ENCODE data around the gene ANKRD10. TPM values are rescaled to one million over a fixed set of nuclear protein-coding genes. Genes with fewer than 3 reads are reported as not detected.

Gene ANKRD10
- total RNA-seq, 2 experiments from 2014 or later, result 83.9 to 86.3 TPM

DNA sequence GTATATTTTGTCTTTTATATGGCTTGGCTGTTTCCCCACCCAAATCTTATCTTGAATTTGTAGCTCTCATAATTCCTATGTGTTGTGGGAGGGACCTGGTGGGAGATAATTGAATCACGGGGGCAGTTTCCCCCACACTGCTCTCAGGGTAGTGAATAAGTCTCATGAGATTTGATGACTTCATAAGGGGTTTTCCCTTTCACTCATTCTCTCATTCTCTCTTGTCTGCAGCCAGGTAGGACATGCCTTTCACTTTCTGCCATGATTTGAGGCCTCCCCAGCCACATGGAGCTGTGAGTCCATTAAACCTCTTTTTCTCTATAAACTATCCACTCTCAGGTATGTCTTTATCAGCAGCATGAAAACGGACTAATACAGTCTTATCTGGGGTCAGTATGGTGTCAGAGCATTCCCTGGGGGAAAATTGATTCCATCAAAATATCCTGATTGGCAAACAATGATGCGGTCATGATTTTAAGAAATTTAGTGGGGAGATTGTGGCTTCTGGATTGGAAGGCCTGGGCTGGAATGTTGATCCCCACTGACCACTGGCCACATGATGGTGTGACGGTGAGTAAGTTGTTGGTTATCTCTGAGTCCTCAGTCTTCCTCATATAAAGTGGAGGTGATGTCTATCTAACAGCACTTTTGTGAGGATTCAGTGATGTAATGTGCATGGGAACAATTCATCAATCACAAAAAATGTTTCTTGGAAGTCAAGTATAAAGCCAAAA is 27.5 kb upstream of the ANKRD10 start:
- CTCF ChIA-PET, result interaction anchor here (0.6 to 0.7 kb wide), 2 partner anchors 15 to 382 kb away, joined by 3 read pairs; no protein-coding TSS in a partner anchor
- H3K9me3 Mint-ChIP-seq (ENCODE audit: insufficient read depth), result no peaks in the 10 kb centered on the region
- POLR2A ChIA-PET, result no interaction called here
- H3K4me3 Mint-ChIP-seq, result no peak overlapping the region
- peaks cover 9% of the 10 kb centered on the region for H3K4me1 Mint-ChIP-seq (ENCODE audit: low read depth)
- no peak overlapping the region for H3K27ac Mint-ChIP-seq
- ATAC-seq (no peak), DNase-seq (no peak)
- H3K27me3 Mint-ChIP-seq (ENCODE audit: low read depth), result no peaks in the 10 kb centered on the region
- H3K36me3 Mint-ChIP-seq (ENCODE audit: low read depth), result no peaks in the 10 kb centered on the region

- no peak overlapping the region for H3K4me3 Mint-ChIP-seq
- POLR2A ChIA-PET, result no interaction called here
- no peak for ATAC-seq
- H3K27me3 Mint-ChIP-seq (ENCODE audit: low read depth), result no peaks in the 10 kb centered on the region
- peaks cover 23% of the 10 kb centered on the region for H3K9me3 Mint-ChIP-seq (ENCODE audit: insufficient read depth)
- peaks cover 3% of the 10 kb centered on the region for H3K36me3 Mint-ChIP-seq (ENCODE audit: low read depth)
- CTCF ChIA-PET, result interaction anchor here (1.4 kb wide), 1 partner anchor 129 kb away, joined by 5 read pairs; no protein-coding TSS in a partner anchor
- no peak for DNase-seq
- H3K4me1 Mint-ChIP-seq (ENCODE audit: low read depth), result peaks cover 9% of the 10 kb centered on the region
- no peak overlapping the region for H3K27ac Mint-ChIP-seq
Observed at GRCh38 chr13:110938662-110939421, 24.0 kb upstream of the ANKRD10 start.

DNA sequence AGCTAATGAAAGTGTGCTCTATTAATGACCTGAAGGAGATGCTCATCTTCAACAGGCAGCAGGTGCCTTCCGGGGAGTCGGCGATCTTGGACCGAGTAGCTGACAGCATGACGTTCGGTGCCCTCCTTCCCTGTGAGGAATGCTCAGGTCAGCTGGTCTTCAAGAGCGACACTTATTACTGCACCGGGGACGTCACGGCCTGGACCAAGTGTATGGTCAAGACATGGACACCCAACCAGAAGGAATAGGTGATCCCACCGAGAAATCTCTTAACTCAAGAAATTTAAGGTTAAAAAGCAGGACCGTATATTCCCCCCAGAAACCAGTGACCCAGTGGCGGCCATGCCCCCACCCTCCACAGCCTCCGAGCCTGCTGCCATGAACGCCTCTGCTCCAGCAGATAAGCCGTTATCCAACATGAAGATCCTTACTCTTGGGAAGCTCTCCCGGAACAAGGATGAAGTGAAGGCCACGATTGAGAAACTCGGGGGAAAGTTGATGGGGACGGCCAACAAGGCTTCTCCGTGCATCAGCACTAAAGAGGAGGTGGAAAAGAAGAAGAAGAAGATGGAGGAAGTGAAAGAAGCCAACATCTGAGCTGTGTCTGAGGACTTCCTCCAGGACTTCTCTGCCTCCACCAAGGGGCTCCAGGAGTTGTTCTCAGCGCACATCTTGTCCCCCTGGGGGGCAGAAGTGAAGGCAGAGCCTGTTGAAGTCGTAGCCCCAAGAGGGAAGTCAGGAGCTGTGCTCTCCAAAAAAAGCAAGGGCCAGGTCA is 22.8 kb upstream of the ANKRD10 start:
- Mint-ChIP-seq H3K27me3 (ENCODE audit: low read depth) (no peaks in the 10 kb centered on the region), H3K36me3 (ENCODE audit: low read depth) (peaks cover 3% of the 10 kb centered on the region), H3K9me3 (ENCODE audit: insufficient read depth) (peaks cover 34% of the 10 kb centered on the region), H3K4me3 (no peak overlapping the region), H3K27ac (no peak overlapping the region), H3K4me1 (ENCODE audit: low read depth) (peaks cover 6% of the 10 kb centered on the region)
- ChIA-PET POLR2A (no interaction called here), CTCF (interaction anchor here (0.8 to 1.4 kb wide), 2 partner anchors 130 to 274 kb away, joined by 3 to 5 read pairs; no protein-coding TSS in a partner anchor)
- no peak for ATAC-seq
- DNase-seq, result no peak

- H3K27me3 Mint-ChIP-seq (ENCODE audit: low read depth), result peaks cover 2% of the 10 kb centered on the region
- no peak overlapping the region for H3K4me3 Mint-ChIP-seq
- peaks cover 36% of the 10 kb centered on the region for H3K9me3 Mint-ChIP-seq (ENCODE audit: insufficient read depth)
- peaks cover 3% of the 10 kb centered on the region for H3K36me3 Mint-ChIP-seq (ENCODE audit: low read depth)
- DNase-seq, result no peak
- CTCF ChIA-PET, result interaction anchor here (0.8 kb wide), 1 partner anchor 276 kb away, joined by 3 read pairs; no protein-coding TSS in a partner anchor
- H3K4me1 Mint-ChIP-seq (ENCODE audit: low read depth), result no peaks in the 10 kb centered on the region
- H3K27ac Mint-ChIP-seq, result no peak overlapping the region
- POLR2A ChIA-PET, result no interaction called here
- no peak for ATAC-seq
Observed at GRCh38 chr13:110936519-110936918, 21.6 kb upstream of the ANKRD10 start.

GRCh38 chr13:110932588-110932987 is 17.7 kb upstream of the ANKRD10 start:
- DNase-seq (no peak), ATAC-seq (no peak)
- Mint-ChIP-seq H3K27me3 (ENCODE audit: low read depth) (peaks cover 11% of the 10 kb centered on the region), H3K4me3 (no peak overlapping the region), H3K9me3 (ENCODE audit: insufficient read depth) (peaks cover 36% of the 10 kb centered on the region), H3K36me3 (ENCODE audit: low read depth) (peaks cover 3% of the 10 kb centered on the region), H3K27ac (no peak overlapping the region), H3K4me1 (ENCODE audit: low read depth) (peaks cover 8% of the 10 kb centered on the region)
- CTCF ChIA-PET, result no interaction called here
- POLR2A ChIA-PET, result no interaction called here

DNA sequence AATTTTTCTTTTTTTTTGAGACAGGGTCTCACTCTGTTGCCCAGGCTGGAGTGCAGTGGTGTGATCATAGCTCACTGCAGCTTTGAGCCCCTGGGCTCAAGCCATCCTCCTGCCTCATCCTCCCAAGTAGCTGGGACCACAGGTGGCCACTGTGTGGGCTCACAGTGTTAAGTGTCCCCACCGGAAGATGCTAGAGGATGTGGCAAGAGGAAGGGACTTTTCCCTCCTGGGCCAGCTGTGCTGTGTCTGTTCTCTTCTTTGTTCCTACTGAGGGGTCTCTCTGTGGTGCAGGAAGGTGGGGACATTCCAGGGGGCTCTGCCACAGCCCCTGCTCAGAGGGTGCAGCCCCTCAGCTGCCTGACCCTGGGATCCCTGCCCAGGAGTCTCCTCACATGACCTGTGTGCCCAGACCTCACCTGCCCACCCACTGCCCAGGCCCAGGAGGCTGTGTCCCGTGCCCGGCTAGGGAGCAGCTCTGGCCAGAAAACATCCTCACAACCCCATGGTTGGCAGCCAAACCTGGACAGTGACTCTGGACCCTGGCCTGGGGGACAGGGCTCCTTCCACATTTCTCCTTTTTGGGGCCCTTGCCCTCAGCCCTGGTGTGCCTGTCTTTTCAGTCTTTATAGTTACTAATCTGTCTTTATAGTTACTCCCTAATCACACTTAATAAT is 14.4 kb upstream of the ANKRD10 start:
- Mint-ChIP-seq H3K36me3 (ENCODE audit: low read depth) (peaks cover 3% of the 10 kb centered on the region), H3K4me1 (ENCODE audit: low read depth) (peaks cover 8% of the 10 kb centered on the region), H3K27ac (no peak overlapping the region), H3K4me3 (no peak overlapping the region), H3K27me3 (ENCODE audit: low read depth) (peaks cover 27% of the 10 kb centered on the region), H3K9me3 (ENCODE audit: insufficient read depth) (peaks cover 17% of the 10 kb centered on the region)
- ATAC-seq (no peak), DNase-seq (no peak)
- CTCF ChIA-PET, result no interaction called here
- POLR2A ChIA-PET, result no interaction called here

GRCh38 chr13:110925023-110925612 is 10.2 kb upstream of the ANKRD10 start:
- Mint-ChIP-seq H3K4me1 (ENCODE audit: low read depth) (peaks cover 24% of the 10 kb centered on the region), H3K27me3 (ENCODE audit: low read depth) (peaks cover 42% of the 10 kb centered on the region), H3K9me3 (ENCODE audit: insufficient read depth) (no peaks in the 10 kb centered on the region), H3K27ac (no peak overlapping the region), H3K36me3 (ENCODE audit: low read depth) (no peaks in the 10 kb centered on the region), H3K4me3 (no peak overlapping the region)
- ChIA-PET CTCF (interaction anchor here (1.6 kb wide), 1 partner anchor 10 kb away, joined by 7 read pairs; no protein-coding TSS in a partner anchor), POLR2A (no interaction called here)
- ATAC-seq (no peak), DNase-seq (peak; percentile 32)

DNA sequence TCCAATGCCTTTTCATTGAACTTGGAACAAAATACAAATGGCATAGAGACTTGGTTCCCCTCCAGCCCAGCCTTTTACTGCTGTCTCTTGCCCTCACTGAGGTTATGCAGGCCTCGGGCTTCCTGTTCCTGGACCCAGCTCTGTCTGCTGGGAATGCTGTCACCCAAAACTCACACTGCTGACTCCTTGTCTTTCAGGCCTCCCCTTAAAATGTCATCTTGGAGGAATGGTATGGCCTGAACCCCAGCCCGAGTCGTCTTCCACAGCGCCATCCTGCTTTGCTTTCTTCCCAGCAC is 9.7 kb upstream of the ANKRD10 start:
- Mint-ChIP-seq H3K36me3 (ENCODE audit: low read depth) (no peaks in the 10 kb centered on the region), H3K27ac (no peak overlapping the region), H3K4me3 (no peak overlapping the region), H3K27me3 (ENCODE audit: low read depth) (peaks cover 42% of the 10 kb centered on the region), H3K4me1 (ENCODE audit: low read depth) (peaks cover 24% of the 10 kb centered on the region), H3K9me3 (ENCODE audit: insufficient read depth) (no peaks in the 10 kb centered on the region)
- ChIA-PET POLR2A (no interaction called here), CTCF (interaction anchor here (1.6 kb wide), 1 partner anchor 9 kb away, joined by 7 read pairs; no protein-coding TSS in a partner anchor)
- ATAC-seq (no peak), DNase-seq (no peak)

GRCh38 chr13:110923777-110924638 is 9.1 kb upstream of the ANKRD10 start:
- no peaks in the 10 kb centered on the region for H3K9me3 Mint-ChIP-seq (ENCODE audit: insufficient read depth)
- no peaks in the 10 kb centered on the region for H3K36me3 Mint-ChIP-seq (ENCODE audit: low read depth)
- H3K27ac Mint-ChIP-seq, result no peak overlapping the region
- H3K27me3 Mint-ChIP-seq (ENCODE audit: low read depth), result peaks cover 42% of the 10 kb centered on the region
- peaks cover 20% of the 10 kb centered on the region for H3K4me1 Mint-ChIP-seq (ENCODE audit: low read depth)
- ChIA-PET POLR2A (interaction anchor here (0.7 kb wide), 1 partner anchor 10 kb away, joined by 3 read pairs; no protein-coding TSS in a partner anchor), CTCF (interaction anchor here (1.6 kb wide), 1 partner anchor 9 kb away, joined by 7 read pairs; no protein-coding TSS in a partner anchor)
- H3K4me3 Mint-ChIP-seq, result no peak overlapping the region
- ATAC-seq (no peak), DNase-seq (no peak)

- CTCF ChIA-PET, result no interaction called here
- H3K27me3 Mint-ChIP-seq (ENCODE audit: low read depth), result peaks cover 39% of the 10 kb centered on the region
- POLR2A ChIA-PET, result no interaction called here
- no peaks in the 10 kb centered on the region for H3K9me3 Mint-ChIP-seq (ENCODE audit: insufficient read depth)
- DNase-seq (no peak), ATAC-seq (no peak)
- peaks cover under 1% of the 10 kb centered on the region for H3K36me3 Mint-ChIP-seq (ENCODE audit: low read depth)
- peaks cover 17% of the 10 kb centered on the region for H3K4me1 Mint-ChIP-seq (ENCODE audit: low read depth)
- no peak overlapping the region for H3K27ac Mint-ChIP-seq
- no peak overlapping the region for H3K4me3 Mint-ChIP-seq
Observed at GRCh38 chr13:110923086-110923485, 8.2 kb upstream of the ANKRD10 start.
